ENCODE results near the gene VPS39.

Gene VPS39

GRCh38 chr15:42202653-42203052, 5.5 kb downstream of the VPS39 start:
- Histone ChIP-seq H3F3A (ENCODE audit: control insufficient read depth, insufficient read depth) (no peaks in the 10 kb centered on the region), H3K27ac (ENCODE audit: low read depth, low read length) (no peak overlapping the region), H3K79me2 (ENCODE audit: control insufficient read depth, low read length) (peaks cover 50% of the 10 kb centered on the region), H4K20me1 (ENCODE audit: control insufficient read depth, insufficient read depth, low read depth, low read length) (no peaks in the 10 kb centered on the region), H3K9me3 (ENCODE audit: control insufficient read depth, insufficient read depth, low read length) (no peaks in the 10 kb centered on the region; the same call in 1 of the 2 replicates), H3K36me3 (ENCODE audit: control insufficient read depth, low read length) (peaks cover 24% of the 10 kb centered on the region), H3K4me2 (ENCODE audit: low read length) (no peak overlapping the region), H3K9me2 (replicated peaks; ENCODE audit: control insufficient read depth, low read length) (no peaks in the 10 kb centered on the region), H3K4me3 (ENCODE audit: low read length) (no peak overlapping the region), H3K27me3 (ENCODE audit: control insufficient read depth, low read length) (no peaks in the 10 kb centered on the region), H3K4me1 (ENCODE audit: control insufficient read depth, low read length) (peaks cover 12% of the 10 kb centered on the region)
- TF ChIP-seq CTCF (IDR thresholded peaks at IDR 0.05; ENCODE audit: low read depth, low read length, poor library complexity, severe bottlenecking) (no peak), EZH2phosphoT487 (IDR thresholded peaks at IDR 0.05; ENCODE audit: borderline replicate concordance, low read length) (no peak)

GRCh38 chr15:42201801-42202200, 6.3 kb downstream of the VPS39 start:
- no peak overlapping the region for H3K4me2 ChIP-seq (ENCODE audit: low read length)
- H3K4me1 ChIP-seq (ENCODE audit: control insufficient read depth, low read length): peaks cover 5% of the 10 kb centered on the region
- H3K9me3 ChIP-seq (ENCODE audit: control insufficient read depth, insufficient read depth, low read length): no peaks in the 10 kb centered on the region; the same call in 1 of the 2 replicates
- H3K79me2 ChIP-seq (ENCODE audit: control insufficient read depth, low read length): peaks cover 43% of the 10 kb centered on the region
- TF ChIP-seq CTCF (IDR thresholded peaks at IDR 0.05; ENCODE audit: low read depth, low read length, poor library complexity, severe bottlenecking) (no peak), EZH2phosphoT487 (IDR thresholded peaks at IDR 0.05; ENCODE audit: borderline replicate concordance, low read length) (no peak)
- no peaks in the 10 kb centered on the region for H3K27me3 ChIP-seq (ENCODE audit: control insufficient read depth, low read length)
- no peak overlapping the region for H3K27ac ChIP-seq (ENCODE audit: low read depth, low read length)
- no peaks in the 10 kb centered on the region for H4K20me1 ChIP-seq (ENCODE audit: control insufficient read depth, insufficient read depth, low read depth, low read length)
- H3K4me3 ChIP-seq (ENCODE audit: low read length): no peak overlapping the region
- H3F3A ChIP-seq (ENCODE audit: control insufficient read depth, insufficient read depth): no peaks in the 10 kb centered on the region
- H3K9me2 ChIP-seq (replicated peaks; ENCODE audit: control insufficient read depth, low read length): no peaks in the 10 kb centered on the region
- peaks cover 28% of the 10 kb centered on the region for H3K36me3 ChIP-seq (ENCODE audit: control insufficient read depth, low read length)

- H3K4me3 ChIP-seq (ENCODE audit: low read length): no peak overlapping the region
- peaks cover 28% of the 10 kb centered on the region for H3K36me3 ChIP-seq (ENCODE audit: control insufficient read depth, low read length)
- H3K4me2 ChIP-seq (ENCODE audit: low read length): no peak overlapping the region
- H3K79me2 ChIP-seq (ENCODE audit: control insufficient read depth, low read length): peaks cover 29% of the 10 kb centered on the region
- no peaks in the 10 kb centered on the region for H3F3A ChIP-seq (ENCODE audit: control insufficient read depth, insufficient read depth)
- no peaks in the 10 kb centered on the region for H3K27me3 ChIP-seq (ENCODE audit: control insufficient read depth, low read length)
- no peak overlapping the region for H3K27ac ChIP-seq (ENCODE audit: low read depth, low read length)
- no peaks in the 10 kb centered on the region; the same call in 1 of the 2 replicates for H3K9me3 ChIP-seq (ENCODE audit: control insufficient read depth, insufficient read depth, low read length)
- TF ChIP-seq EZH2phosphoT487 (IDR thresholded peaks at IDR 0.05; ENCODE audit: borderline replicate concordance, low read length) (no peak), CTCF (IDR thresholded peaks at IDR 0.05; ENCODE audit: low read depth, low read length, poor library complexity, severe bottlenecking) (no peak)
- H4K20me1 ChIP-seq (ENCODE audit: control insufficient read depth, insufficient read depth, low read depth, low read length): no peaks in the 10 kb centered on the region
- no peaks in the 10 kb centered on the region for H3K4me1 ChIP-seq (ENCODE audit: control insufficient read depth, low read length)
- no peaks in the 10 kb centered on the region for H3K9me2 ChIP-seq (replicated peaks; ENCODE audit: control insufficient read depth, low read length)
Observed at GRCh38 chr15:42199126-42199525, 9.0 kb downstream of the VPS39 start.
